Suprapubic skin (tissue), 4 donors: ENCODE results near the gene TUBA1C.

Source experiments
- CTCF ChIP-seq, 2 donors: fragments of 200-600 bp in 1 of 2; fragments of 450-650 bp in 1 of 2; sonication (generic) in 1 of 2; IDR thresholded peaks; one replicate each; pipeline ENCODE4 v1.5.1; 2016 to 2019; ENCODE audit warnings: antibody characterized with exemption in 2 of 2, mild to moderate bottlenecking in 1 of 2, moderate library complexity in 1 of 2
- EP300 ChIP-seq: sonication (generic); formaldehyde crosslinking; IDR thresholded peaks from one replicate; pipeline ENCODE4 v1.6.1; 2017; ENCODE audit warnings: antibody characterized with exemption
- POLR2A ChIP-seq, 2 donors: fragments of 450-650 bp; IDR thresholded peaks; one replicate each; pipeline ENCODE4 v1.6.1; 2017; ENCODE audit warnings: antibody characterized with exemption in 2 of 2, mild to moderate bottlenecking in 2 of 2, moderate library complexity in 2 of 2
- POLR2AphosphoS5 ChIP-seq, 3 donors: sonication (generic); formaldehyde crosslinking; IDR thresholded peaks; one replicate each; pipeline ENCODE4 v1.6.1; 2017; ENCODE audit warnings: antibody characterized with exemption in 3 of 3

DNA sequence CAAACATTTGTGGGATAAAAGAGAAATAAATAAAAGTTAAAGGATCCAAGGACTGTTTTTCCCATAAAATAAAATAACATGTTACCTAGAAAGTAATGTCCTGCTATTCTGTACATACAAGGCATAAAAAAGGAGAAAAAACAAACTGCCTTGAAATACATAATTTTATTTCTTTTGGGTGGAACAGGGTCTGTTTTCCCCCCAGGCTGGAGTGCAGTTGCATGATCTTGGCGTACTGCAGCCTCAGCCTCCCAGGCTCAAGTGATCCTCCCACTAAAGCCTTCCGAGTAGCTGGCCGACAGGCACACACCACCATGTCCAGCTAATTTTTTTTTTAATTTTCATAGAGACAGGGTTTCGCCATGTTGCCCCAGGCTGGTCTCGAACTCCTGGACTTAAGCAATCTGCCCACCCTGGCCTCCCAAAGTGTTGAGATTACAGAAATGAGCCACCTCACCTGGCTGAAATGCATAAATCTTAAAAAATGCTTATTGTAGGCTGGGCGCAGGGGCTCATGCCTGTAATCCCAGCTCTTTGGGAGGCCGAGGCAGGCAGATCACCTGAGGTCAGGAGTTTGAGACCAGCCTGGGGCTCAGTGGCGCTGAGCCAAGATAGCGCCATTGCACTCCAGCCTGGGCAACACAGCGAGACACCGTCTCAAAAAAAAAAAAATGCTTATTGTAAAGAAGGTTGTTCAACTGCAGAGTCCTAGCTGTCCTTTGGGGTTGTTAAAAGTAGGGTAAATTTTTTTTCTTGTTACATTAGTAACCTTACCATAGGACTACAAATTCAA is 4.1 kb upstream of the TUBA1C start:
- no peak for TF ChIP-seq CTCF (IDR thresholded peaks at IDR 0.05)
- TF ChIP-seq POLR2A (IDR thresholded peaks at IDR 0.05): no peak
- TF ChIP-seq EP300: no peak
- TF ChIP-seq POLR2AphosphoS5 (IDR thresholded peaks at IDR 0.05): no peak
